K562 (cell line): ENCODE data around the gene SIRT7. TPM values are rescaled to one million over a fixed set of nuclear protein-coding genes. Genes with fewer than 3 reads are reported as not detected.

Experiments used
- ATAC-seq: fragments of 200-7000 bp; cut with Tn5 transposase; 3 replicates; pipeline ENCODE4 v1.9.1; 2020; ENCODE audit warnings: moderate library complexity
- BruUV-seq: library from RNA; stranded (reverse); fragments of 400-500 nt; replicated peaks from 2 replicates; lab custom pipeline; 2021; lab: Mats Ljungman, UMichigan
- CTCF ChIA-PET: fragments of 300-600 bp; formaldehyde crosslinking; extraction: SDS; loops from one replicate; lab custom pipeline; 2021; ENCODE audit warnings: low intra/inter-chr PET ratio; lab: Yijun Ruan, JAX
- POLR2A ChIA-PET: fragments of 300-600, 350-650 bp; sonication (Branson Sonifier 250); formaldehyde crosslinking; extraction: SDS; loops from one replicate; lab custom pipeline; 2021; ENCODE audit warnings: antibody characterized with exemption, inconsistent platforms; lab: Yijun Ruan, JAX
- DNase-seq, 4 experiments: peaks; one replicate each; pipeline versions ENCODE4 v3.0.0 to v3.0.0-alpha.2; 2011 to 2018; ENCODE audit warnings: low spot score in 3 of 4, mixed read lengths in 3 of 4; ENCODE audit errors: extremely low read depth in 1 of 4
- FAIRE-seq: peaks from 2 replicates; lab custom pipeline; 2011; peaks lifted over from hg19 to GRCh38; lab: Jason Lieb, UNC
- H2AFZ ChIP-seq: 2 replicates; pipeline ENCODE4 v1.6.0; 2011; ENCODE audit warnings: low read depth, low read length, control low read depth, inconsistent platforms
- H3K27ac ChIP-seq: fragments of 200-600 bp; 3 replicates; pipeline ENCODE4 v1.8.0; 2011; ENCODE audit warnings: low read depth, mild to moderate bottlenecking, control low read depth, inconsistent platforms, low read length, moderate library complexity, mixed read lengths; ENCODE audit errors: extremely low read depth
- H3K27me3 ChIP-seq, 2 experiments: fragments of 300-600 bp in 1 of 2; 2 replicates in 1 of 2; 3 replicates in 1 of 2; pipeline versions ENCODE4 v1.6.0 to v1.8.0; 2011; ENCODE audit warnings: inconsistent platforms in 2 of 2, low read length in 2 of 2, mild to moderate bottlenecking in 1 of 2, mixed read lengths in 1 of 2, moderate library complexity in 1 of 2; ENCODE audit not compliant: control insufficient read depth in 2 of 2, insufficient read depth in 2 of 2
- H3K36me3 ChIP-seq: fragments of 300-600 bp; 3 replicates; pipeline ENCODE4 v1.8.0; 2011; ENCODE audit warnings: mild to moderate bottlenecking, low read length, inconsistent platforms; ENCODE audit not compliant: control insufficient read depth, insufficient read depth
- H3K4me1 ChIP-seq, 2 experiments: fragments of 200-600 bp in 1 of 2; replicated peaks in 1 of 2; 2 replicates in 1 of 2; 3 replicates in 1 of 2; pipeline versions ENCODE4 v1.5.1 to v1.8.0; 2011; ENCODE audit warnings: inconsistent platforms in 2 of 2, low read length in 2 of 2, mild to moderate bottlenecking in 1 of 2, mixed read lengths in 1 of 2, moderate library complexity in 1 of 2; ENCODE audit not compliant: control insufficient read depth in 2 of 2, insufficient read depth in 2 of 2
- H3K4me2 ChIP-seq: 2 replicates; pipeline ENCODE4 v1.6.1; 2011; ENCODE audit warnings: low read length, control low read depth, inconsistent platforms, mixed read lengths; ENCODE audit not compliant: insufficient read depth
- H3K4me3 ChIP-seq: fragments of 200-600 bp; sonication (generic), shearing (Covaris generic); 2 replicates; pipeline ENCODE4 v1.5.1; 2016; ENCODE audit warnings: control low read depth, inconsistent platforms
- H3K79me2 ChIP-seq: fragments of 200-600 bp; 3 replicates; pipeline ENCODE4 v1.8.0; 2011; ENCODE audit warnings: low read length, inconsistent platforms; ENCODE audit not compliant: control insufficient read depth, insufficient read depth
- H3K9ac ChIP-seq, 2 experiments: 2 replicates each; pipeline versions ENCODE4 v1.6.0 to v1.6.1; 2011; ENCODE audit warnings: low read depth in 2 of 2, low read length in 2 of 2, control low read depth in 1 of 2, inconsistent platforms in 1 of 2, mild to moderate bottlenecking in 1 of 2, mixed read lengths in 1 of 2; ENCODE audit not compliant: insufficient read depth in 1 of 2
- H3K9me1 ChIP-seq: one replicate; pipeline ENCODE4 v1.6.0; 2011; ENCODE audit warnings: inconsistent platforms, mild to moderate bottlenecking, low read length, moderate library complexity; ENCODE audit not compliant: control insufficient read depth, insufficient read depth
- H3K9me3 ChIP-seq: replicated peaks from 2 replicates; pipeline ENCODE4 v1.5.1; 2011; ENCODE audit warnings: low read depth, low read length, inconsistent platforms; ENCODE audit not compliant: control insufficient read depth, insufficient read depth
- H4K20me1 ChIP-seq: replicated peaks from 2 replicates; pipeline ENCODE4 v1.6.1; 2011; ENCODE audit warnings: low read length, inconsistent platforms, mixed read lengths; ENCODE audit not compliant: control insufficient read depth, insufficient read depth
- BCL6 ChIP-seq: fragments of 250-450 bp; sonication (Bioruptor Pico); IDR thresholded peaks from 2 replicates; pipeline ENCODE4 v1.4.0; 2020
- GTF2F1 ChIP-seq: IDR thresholded peaks from 2 replicates; pipeline ENCODE4 v1.6.1; 2011; ENCODE audit warnings: low read depth, low read length, improper control_type of control experiment
- HDAC2 ChIP-seq: fragments of 450-650 bp; IDR thresholded peaks from 2 replicates; pipeline ENCODE4 v1.6.1; 2016; ENCODE audit warnings: mild to moderate bottlenecking
- KLF1 ChIP-seq: fragments of 450-650 bp; IDR thresholded peaks from 2 replicates; pipeline ENCODE4 v1.6.1; 2016; ENCODE audit warnings: missing genetic modification characterization, missing compliant biosample characterization
- NFIX ChIP-seq: fragments of 250-450 bp; sonication (Bioruptor Pico); IDR thresholded peaks from 2 replicates; pipeline ENCODE4 v1.4.0; 2020; ENCODE audit warnings: low read depth, mild to moderate bottlenecking, moderate library complexity
- SAFB ChIP-seq: fragments of 200-400 bp; formaldehyde crosslinking; IDR thresholded peaks from 2 replicates; pipeline ENCODE4 v1.6.1; 2017; ENCODE audit warnings: low read depth, low read length, borderline replicate concordance
- TAF1 ChIP-seq: IDR thresholded peaks from 2 replicates; pipeline ENCODE4 v1.6.1; 2011; ENCODE audit warnings: mild to moderate bottlenecking, low read length, moderate library complexity; ENCODE audit not compliant: insufficient read depth, control insufficient read depth, severe bottlenecking; ENCODE audit errors: extremely low read depth
- TCF3 ChIP-seq: sonication (generic); formaldehyde crosslinking; IDR thresholded peaks from 2 replicates; pipeline ENCODE4 v1.4.0; 2020; ENCODE audit warnings: mild to moderate bottlenecking, missing genetic modification reagents
- ZNF282 ChIP-seq: sonication (generic); formaldehyde crosslinking; IDR thresholded peaks from 2 replicates; pipeline ENCODE4 v1.8.1; 2023; ENCODE audit warnings: missing genetic modification reagents
- ZNF561 ChIP-seq: fragments of 450-650 bp; formaldehyde crosslinking; conservative IDR thresholded peaks from 2 replicates; pipeline ENCODE4 v1.4.0; 2020; ENCODE audit warnings: mild to moderate bottlenecking, moderate library complexity
- WGBS: fragments of 100-300 bp; shearing (Covaris generic); methylation state at CpG from one replicate; pipeline ENCODE4 v1.1.6; 2016; ENCODE audit warnings: low coverage, mixed read lengths; ENCODE audit not compliant: insufficient coverage; ENCODE audit errors: missing lambda C conversion rate; 5-methylcytosine and 5-hydroxymethylcytosine counted together
- in situ Hi-C: fragments of 300-500 bp; cut with MboI; formaldehyde crosslinking; loops from 4 replicates; pipeline ENCODE4 v1.15.0; 2018; ENCODE audit warnings: inconsistent platforms, mixed read lengths
- intact Hi-C: fragments of 100-400 bp; cut with micrococcal nuclease; formaldehyde crosslinking; loops from 2 replicates; pipeline ENCODE4 v1.14.2; 2022
- polyA plus RNA-seq, 8 experiments: library from polyadenylated mRNA; depleted of rRNA in 4 of 8; stranded (reverse) in 5 of 8; unstranded in 3 of 8; fragments of >200 nt; fragmentation: Nextera tagmentation in 2 of 8; fragmentation: Illumina TruSeq in 1 of 8; extraction: Ambion mirVana in 2 of 8; extraction: Trizol in 1 of 8; gene quantifications; 2 replicates each; pipeline versions ENCODE4 v1.2.1 to v1.2.3, GENCODE V29; 2011 to 2014; ENCODE audit warnings: inconsistent platforms in 1 of 8, missing spikeins in 1 of 8
- total RNA-seq, 7 experiments: library from RNA; depleted of rRNA in 6 of 7; stranded (reverse); fragments of >200 nt in 6 of 7; fragmentation: Illumina TruSeq in 2 of 7; extraction: Trizol in 2 of 7; gene quantifications; 2 replicates each; pipeline versions ENCODE4 v1.2.1 to v1.2.3, GENCODE V29; 2011 to 2021; ENCODE audit warnings: low replicate concordance in 1 of 7
- TF ChIP-seq, protein P1 (sequence below): fragments of 450-650 bp; IDR thresholded peaks from 2 replicates; pipeline ENCODE4 v1.6.1; 2016; ENCODE audit warnings: borderline replicate concordance
- TF ChIP-seq, protein P2 (sequence below): sonication (generic); formaldehyde crosslinking; IDR thresholded peaks from 2 replicates; pipeline ENCODE4 v1.8.0; 2022; ENCODE audit warnings: missing genetic modification reagents, mild to moderate bottlenecking, borderline replicate concordance
- TF ChIP-seq, protein P3 (sequence below): fragments of 450-650 bp; IDR thresholded peaks from 2 replicates; pipeline ENCODE4 v1.6.1; 2014; ENCODE audit warnings: low read depth, mild to moderate bottlenecking, moderate library complexity, borderline replicate concordance
- TF ChIP-seq, protein P4 (sequence below), 2 experiments: fragments of 200-800 bp in 1 of 2; sonication (Bioruptor generic) in 1 of 2; sonication (generic) in 1 of 2; formaldehyde crosslinking in 1 of 2; IDR thresholded peaks in 1 of 2; conservative IDR thresholded peaks in 1 of 2; 2 replicates each; pipeline versions ENCODE4 v1.5.0 to v1.6.1; 2016 to 2020; ENCODE audit warnings: missing compliant biosample characterization in 1 of 2, missing genetic modification characterization in 1 of 2, missing genetic modification reagents in 1 of 2

SIRT7 gene
- total and polyA plus RNA-seq, 9 of the 15 experiments (the other 6 are each of a cell fraction or from before 2014, with no cell fraction given), result 1.6 to 54.8 (median 20.3) TPM

DNA sequence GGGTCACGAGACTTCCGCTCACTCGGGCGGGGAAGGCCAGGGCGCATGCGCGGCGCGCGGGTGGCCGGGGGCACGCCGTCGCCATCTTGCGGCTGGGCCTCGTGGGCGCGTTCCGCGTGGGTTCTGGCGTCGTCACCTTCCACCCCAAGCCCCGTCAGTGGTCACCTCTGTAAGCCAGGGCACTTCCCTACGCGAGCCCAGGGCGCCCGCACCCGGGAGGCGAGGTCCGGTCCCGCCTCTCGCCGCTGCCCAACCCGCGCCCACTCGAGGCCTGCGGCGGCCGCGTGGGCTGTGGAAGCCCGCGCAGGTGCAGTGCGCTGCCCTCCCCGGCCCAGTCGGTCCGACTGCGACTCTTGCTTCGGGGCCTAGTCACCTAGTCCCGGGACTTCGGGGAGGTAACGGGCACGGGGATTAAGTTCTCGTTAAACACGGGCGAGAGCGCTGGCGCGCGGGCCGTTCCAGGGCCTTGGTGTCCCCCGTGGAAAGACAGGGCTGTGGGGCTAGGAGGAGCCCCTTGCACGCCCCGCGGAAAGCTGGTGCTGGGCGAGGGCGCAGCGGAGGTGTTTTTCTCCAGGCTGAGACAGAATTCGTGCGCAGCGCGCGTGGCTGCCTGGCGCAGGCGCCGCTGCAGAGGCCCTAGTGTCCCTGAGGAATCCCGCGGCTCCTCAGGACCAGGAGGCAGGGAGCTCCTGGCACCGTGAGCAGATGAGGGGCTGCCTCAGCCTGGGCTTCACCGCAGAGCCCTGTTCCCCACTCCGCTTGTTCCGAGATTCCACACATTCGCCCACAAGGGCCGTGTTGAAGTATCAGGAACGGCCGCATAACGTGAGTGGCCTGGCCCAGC is 46.4 kb downstream of the SIRT7 start:
- ATAC-seq, result peak; percentile 4
- intact Hi-C loops, result no loop called here
- under 1% methylated on average over 69 of the region's 86 CpGs for WGBS
- peak overlapping the region; percentile 64 for H2AFZ ChIP-seq
- peak overlapping the region; percentile 99 to 100 for H3K9ac ChIP-seq
- no peaks in the 10 kb centered on the region for H3K27me3 ChIP-seq
- DNase-seq, result peak in 2 of 4 experiments; percentile 95 to 97
- peaks cover 41% of the 10 kb centered on the region for H3K79me2 ChIP-seq
- H4K20me1 ChIP-seq, result peaks cover 28% of the 10 kb centered on the region
- in situ Hi-C loops, result no loop called here
- POLR2A ChIA-PET, result interaction anchor here (1.2 to 7.3 kb wide), 4 partner anchors 9 to 16 kb away, joined by 3 to 85 read pairs (median 12); partner anchors contain the start of genes ALYREF and ANAPC11
- H3K27ac ChIP-seq, result peak overlapping the region; percentile 100
- CTCF ChIA-PET, result no interaction called here
- no peak for FAIRE-seq
- TSS peak; percentile 77 for BruUV-seq
- H3K9me3 ChIP-seq, result no peaks in the 10 kb centered on the region
- no peaks in the 10 kb centered on the region for H3K9me1 ChIP-seq
- peak overlapping the region; percentile 93 for H3K4me3 ChIP-seq
- peak overlapping the region; percentile 78 for H3K4me2 ChIP-seq
- H3K4me1 ChIP-seq, result peaks cover 27 to 65% of the 10 kb centered on the region in 2 experiments
- peaks cover 28% of the 10 kb centered on the region; the same call in 1 of the 3 replicates for H3K36me3 ChIP-seq
- TF ChIP-seq, protein P1, sequence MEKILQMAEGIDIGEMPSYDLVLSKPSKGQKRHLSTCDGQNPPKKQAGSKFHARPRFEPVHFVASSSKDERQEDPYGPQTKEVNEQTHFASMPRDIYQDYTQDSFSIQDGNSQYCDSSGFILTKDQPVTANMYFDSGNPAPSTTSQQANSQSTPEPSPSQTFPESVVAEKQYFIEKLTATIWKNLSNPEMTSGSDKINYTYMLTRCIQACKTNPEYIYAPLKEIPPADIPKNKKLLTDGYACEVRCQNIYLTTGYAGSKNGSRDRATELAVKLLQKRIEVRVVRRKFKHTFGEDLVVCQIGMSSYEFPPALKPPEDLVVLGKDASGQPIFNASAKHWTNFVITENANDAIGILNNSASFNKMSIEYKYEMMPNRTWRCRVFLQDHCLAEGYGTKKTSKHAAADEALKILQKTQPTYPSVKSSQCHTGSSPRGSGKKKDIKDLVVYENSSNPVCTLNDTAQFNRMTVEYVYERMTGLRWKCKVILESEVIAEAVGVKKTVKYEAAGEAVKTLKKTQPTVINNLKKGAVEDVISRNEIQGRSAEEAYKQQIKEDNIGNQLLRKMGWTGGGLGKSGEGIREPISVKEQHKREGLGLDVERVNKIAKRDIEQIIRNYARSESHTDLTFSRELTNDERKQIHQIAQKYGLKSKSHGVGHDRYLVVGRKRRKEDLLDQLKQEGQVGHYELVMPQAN, result 0 out of 2 replicates have a peak, but pooled peaks have one; percentile 30
- 0 out of 2 replicates have a peak, but pooled peaks have one; percentile 30 for TF ChIP-seq BCL6 (CRISPR knock-in tag)
- no peak for TF ChIP-seq NFIX (CRISPR knock-in tag)
- TF ChIP-seq TCF3 (CRISPR knock-in tag), result peak; percentile 38
- 0 out of 2 replicates have a peak, but pooled peaks have one; percentile 54 for TF ChIP-seq GTF2F1
- peak; percentile 69 for TF ChIP-seq KLF1 (tag)
- TF ChIP-seq, protein P2, sequence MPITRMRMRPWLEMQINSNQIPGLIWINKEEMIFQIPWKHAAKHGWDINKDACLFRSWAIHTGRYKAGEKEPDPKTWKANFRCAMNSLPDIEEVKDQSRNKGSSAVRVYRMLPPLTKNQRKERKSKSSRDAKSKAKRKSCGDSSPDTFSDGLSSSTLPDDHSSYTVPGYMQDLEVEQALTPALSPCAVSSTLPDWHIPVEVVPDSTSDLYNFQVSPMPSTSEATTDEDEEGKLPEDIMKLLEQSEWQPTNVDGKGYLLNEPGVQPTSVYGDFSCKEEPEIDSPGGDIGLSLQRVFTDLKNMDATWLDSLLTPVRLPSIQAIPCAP (CRISPR knock-in tag), result peak; percentile 87; the same call in 1 of the 2 replicates
- no peak for TF ChIP-seq ZNF561 (CRISPR knock-in tag)
- TF ChIP-seq, protein P3, sequence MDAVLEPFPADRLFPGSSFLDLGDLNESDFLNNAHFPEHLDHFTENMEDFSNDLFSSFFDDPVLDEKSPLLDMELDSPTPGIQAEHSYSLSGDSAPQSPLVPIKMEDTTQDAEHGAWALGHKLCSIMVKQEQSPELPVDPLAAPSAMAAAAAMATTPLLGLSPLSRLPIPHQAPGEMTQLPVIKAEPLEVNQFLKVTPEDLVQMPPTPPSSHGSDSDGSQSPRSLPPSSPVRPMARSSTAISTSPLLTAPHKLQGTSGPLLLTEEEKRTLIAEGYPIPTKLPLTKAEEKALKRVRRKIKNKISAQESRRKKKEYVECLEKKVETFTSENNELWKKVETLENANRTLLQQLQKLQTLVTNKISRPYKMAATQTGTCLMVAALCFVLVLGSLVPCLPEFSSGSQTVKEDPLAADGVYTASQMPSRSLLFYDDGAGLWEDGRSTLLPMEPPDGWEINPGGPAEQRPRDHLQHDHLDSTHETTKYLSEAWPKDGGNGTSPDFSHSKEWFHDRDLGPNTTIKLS, result peak; percentile 62
- TF ChIP-seq ZNF282 (CRISPR knock-in tag), result no peak; the same call in 1 of the 2 replicates
- TF ChIP-seq TAF1, result peak; percentile 15
- TF ChIP-seq, protein P4, sequence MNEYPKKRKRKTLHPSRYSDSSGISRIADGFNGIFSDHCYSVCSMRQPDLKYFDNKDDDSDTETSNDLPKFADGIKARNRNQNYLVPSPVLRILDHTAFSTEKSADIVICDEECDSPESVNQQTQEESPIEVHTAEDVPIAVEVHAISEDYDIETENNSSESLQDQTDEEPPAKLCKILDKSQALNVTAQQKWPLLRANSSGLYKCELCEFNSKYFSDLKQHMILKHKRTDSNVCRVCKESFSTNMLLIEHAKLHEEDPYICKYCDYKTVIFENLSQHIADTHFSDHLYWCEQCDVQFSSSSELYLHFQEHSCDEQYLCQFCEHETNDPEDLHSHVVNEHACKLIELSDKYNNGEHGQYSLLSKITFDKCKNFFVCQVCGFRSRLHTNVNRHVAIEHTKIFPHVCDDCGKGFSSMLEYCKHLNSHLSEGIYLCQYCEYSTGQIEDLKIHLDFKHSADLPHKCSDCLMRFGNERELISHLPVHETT (CRISPR knock-in tag; conservative IDR thresholded peaks at IDR 0.05 in 1 of 2, IDR thresholded peaks at IDR 0.05 in 1 of 2), result peak in 1 of 2 experiments; percentile 91; a peak in 2 of 4 replicates
- TF ChIP-seq HDAC2, result peak; percentile 37; the same call in 1 of the 2 replicates
- peak; percentile 100 for TF ChIP-seq SAFB
